PC-9 (cell line): ENCODE results near the gene FBN1. TPM values are rescaled to one million over a fixed set of nuclear protein-coding genes. Genes with fewer than 3 reads are reported as not detected.

Experiments used
- BruUV-seq: library from RNA; stranded (reverse); fragments of 400-500 nt; replicated peaks from 2 replicates; lab custom pipeline; 2021; lab: Mats Ljungman, UMichigan
- CTCF ChIA-PET: fragments of 300-600 bp; sonication (Branson Sonifier 250); formaldehyde crosslinking; loops from one replicate; lab custom pipeline; 2022; ENCODE audit warnings: antibody characterized with exemption; lab: Charles Lee
- POLR2A ChIA-PET: fragments of 300-600 bp; sonication (Branson Sonifier 250); formaldehyde crosslinking; loops from one replicate; lab custom pipeline; 2022; ENCODE audit warnings: antibody characterized with exemption; ENCODE audit not compliant: unreplicated experiment; lab: Charles Lee
- DNase-seq, 2 experiments: peaks; one replicate each; pipeline versions ENCODE4 v3.0.0 to v3.0.0-alpha.2; 2015 to 2022; ENCODE audit warnings: mixed read lengths in 1 of 2
- H2AFZ ChIP-seq: fragments of 200-600 bp; sonication (generic); 2 replicates; pipeline ENCODE4 v1.8.1; 2017; ENCODE audit warnings: antibody characterized with exemption
- H3F3A ChIP-seq: fragments of 200-600 bp; sonication (generic); 2 replicates; pipeline ENCODE4 v1.8.1; 2017; ENCODE audit warnings: antibody characterized with exemption, mild to moderate bottlenecking, low read depth; ENCODE audit not compliant: insufficient read depth
- H3K27ac ChIP-seq: fragments of 200-600 bp; sonication (generic); 2 replicates; pipeline ENCODE4 v1.6.1; 2016; ENCODE audit warnings: mixed run types
- H3K27me3 ChIP-seq: fragments of 200-600 bp; sonication (generic); 2 replicates; pipeline ENCODE4 v1.6.1; 2016; ENCODE audit warnings: low read depth, mixed run types; ENCODE audit not compliant: insufficient read depth
- H3K36me3 ChIP-seq: fragments of 200-600 bp; sonication (generic); 2 replicates; pipeline ENCODE4 v1.6.1; 2016; ENCODE audit warnings: low read depth, mixed run types
- H3K4me1 ChIP-seq: fragments of 200-600 bp; sonication (generic); replicated peaks from 2 replicates; pipeline ENCODE4 v1.6.1; 2016; ENCODE audit warnings: mixed run types; ENCODE audit not compliant: insufficient read depth
- H3K4me2 ChIP-seq: fragments of 200-600 bp; sonication (generic); 2 replicates; pipeline ENCODE4 v1.6.1; 2017; ENCODE audit warnings: mixed run types
- H3K4me3 ChIP-seq: fragments of 200-600 bp; sonication (generic); 2 replicates; pipeline ENCODE4 v1.6.1; 2016; ENCODE audit warnings: mixed run types
- H3K79me2 ChIP-seq: fragments of 200-600 bp; sonication (generic); 2 replicates; pipeline ENCODE4 v1.6.1; 2017; ENCODE audit warnings: low read depth, mixed run types
- H3K9me2 ChIP-seq: fragments of 200-600 bp; sonication (generic); 2 replicates; pipeline ENCODE4 v1.8.1; 2017; ENCODE audit warnings: mild to moderate bottlenecking; ENCODE audit not compliant: insufficient read depth
- H3K9me3 ChIP-seq: fragments of 200-600 bp; sonication (generic); 2 replicates; pipeline ENCODE4 v1.8.1; 2016; ENCODE audit warnings: low read depth; ENCODE audit not compliant: insufficient read depth
- H4K20me1 ChIP-seq: fragments of 200-600 bp; sonication (generic); 2 replicates; pipeline ENCODE4 v1.8.1; 2017; ENCODE audit not compliant: insufficient read depth
- EZH2 ChIP-seq: fragments of 200-600 bp; sonication (generic); IDR thresholded peaks from 2 replicates; pipeline ENCODE4 v1.8.0; 2017; ENCODE audit warnings: antibody characterized with exemption, low read depth
- intact Hi-C: fragments of 100-400 bp; cut with micrococcal nuclease; formaldehyde crosslinking; loops from one replicate; pipeline ENCODE4 v1.10.0; 2022; ENCODE audit not compliant: unreplicated experiment
- total RNA-seq: library from RNA; stranded (reverse); gene quantifications from 2 replicates; pipeline ENCODE4 v1.2.3, GENCODE V29; 2021
- TF ChIP-seq, protein P1 (sequence below): fragments of 200-600 bp; sonication (generic); conservative IDR thresholded peaks from 2 replicates; pipeline ENCODE4 v1.6.1; 2017; ENCODE audit warnings: mixed run types, antibody characterized with exemption, mild to moderate bottlenecking, moderate library complexity

FBN1 gene
- total RNA-seq, 1 experiment from 2014 or later = 1.3 TPM

DNA sequence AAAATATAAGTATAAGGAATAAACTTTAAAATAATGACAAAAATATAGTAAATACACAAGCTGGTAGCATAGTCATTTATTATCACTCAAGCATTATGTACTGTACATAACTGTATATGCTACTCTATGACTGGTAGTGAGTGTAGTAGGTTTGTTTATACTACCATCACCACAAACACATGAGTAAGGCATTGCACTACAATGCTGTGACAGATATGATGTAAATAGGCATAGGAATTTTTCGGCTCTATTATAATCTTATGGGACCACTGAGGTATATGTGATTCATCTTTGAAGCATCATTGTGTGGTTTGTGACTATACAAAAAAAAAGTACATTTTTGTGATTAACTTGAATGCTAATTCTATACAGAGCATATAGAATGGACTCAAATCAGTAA is 35.3 kb upstream of the FBN1 start:
- Histone ChIP-seq H2AFZ (no peak overlapping the region), H3K4me2 (no peak overlapping the region), H3F3A (peaks cover 7% of the 10 kb centered on the region; the same call in 1 of the 2 replicates), H3K9me2 (no peaks in the 10 kb centered on the region; the same call in 1 of the 2 replicates), H3K4me3 (no peak overlapping the region), H4K20me1 (no peaks in the 10 kb centered on the region), H3K36me3 (no peaks in the 10 kb centered on the region), H3K27me3 (no peaks in the 10 kb centered on the region), H3K79me2 (no peaks in the 10 kb centered on the region), H3K9me3 (no peaks in the 10 kb centered on the region), H3K27ac (peak overlapping the region; percentile 26; the same call in 1 of the 2 replicates), H3K4me1 (peaks cover 37% of the 10 kb centered on the region)
- no TSS peak for BruUV-seq
- TF ChIP-seq, protein P1, sequence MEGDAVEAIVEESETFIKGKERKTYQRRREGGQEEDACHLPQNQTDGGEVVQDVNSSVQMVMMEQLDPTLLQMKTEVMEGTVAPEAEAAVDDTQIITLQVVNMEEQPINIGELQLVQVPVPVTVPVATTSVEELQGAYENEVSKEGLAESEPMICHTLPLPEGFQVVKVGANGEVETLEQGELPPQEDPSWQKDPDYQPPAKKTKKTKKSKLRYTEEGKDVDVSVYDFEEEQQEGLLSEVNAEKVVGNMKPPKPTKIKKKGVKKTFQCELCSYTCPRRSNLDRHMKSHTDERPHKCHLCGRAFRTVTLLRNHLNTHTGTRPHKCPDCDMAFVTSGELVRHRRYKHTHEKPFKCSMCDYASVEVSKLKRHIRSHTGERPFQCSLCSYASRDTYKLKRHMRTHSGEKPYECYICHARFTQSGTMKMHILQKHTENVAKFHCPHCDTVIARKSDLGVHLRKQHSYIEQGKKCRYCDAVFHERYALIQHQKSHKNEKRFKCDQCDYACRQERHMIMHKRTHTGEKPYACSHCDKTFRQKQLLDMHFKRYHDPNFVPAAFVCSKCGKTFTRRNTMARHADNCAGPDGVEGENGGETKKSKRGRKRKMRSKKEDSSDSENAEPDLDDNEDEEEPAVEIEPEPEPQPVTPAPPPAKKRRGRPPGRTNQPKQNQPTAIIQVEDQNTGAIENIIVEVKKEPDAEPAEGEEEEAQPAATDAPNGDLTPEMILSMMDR = no peak
- intact Hi-C loops = no loop called here
- POLR2A ChIA-PET = no interaction called here
- CTCF ChIA-PET = no interaction called here
- DNase-seq = peak in 1 of 2 experiments; percentile 61

DNA sequence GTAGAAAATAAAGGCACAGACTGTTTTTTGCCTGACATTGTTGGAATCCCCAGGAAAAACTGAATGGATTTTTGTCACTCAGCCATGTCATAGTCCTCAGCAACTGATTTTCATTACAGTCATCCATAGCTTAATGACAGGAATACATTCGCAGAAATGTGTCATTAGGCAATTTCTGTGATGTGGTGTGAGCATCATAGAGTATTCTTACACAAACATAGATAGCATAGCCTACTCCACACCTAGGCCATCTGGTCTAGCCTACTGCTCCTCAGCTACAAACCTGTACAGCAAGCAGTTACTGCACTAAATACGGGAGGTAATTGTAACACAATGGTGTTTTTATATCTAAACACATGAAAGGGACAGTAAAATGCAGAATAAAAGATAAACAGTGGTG is 34.4 kb upstream of the FBN1 start:
- ChIA-PET POLR2A (no interaction called here), CTCF (no interaction called here)
- Histone ChIP-seq H3F3A (peaks cover 7% of the 10 kb centered on the region; the same call in 1 of the 2 replicates), H3K9me3 (no peaks in the 10 kb centered on the region), H2AFZ (no peak overlapping the region), H3K9me2 (no peaks in the 10 kb centered on the region; the same call in 1 of the 2 replicates), H3K4me3 (no peak overlapping the region), H3K4me1 (peaks cover 37% of the 10 kb centered on the region), H3K27ac (no peak overlapping the region), H3K79me2 (no peaks in the 10 kb centered on the region), H4K20me1 (no peaks in the 10 kb centered on the region), H3K36me3 (no peaks in the 10 kb centered on the region), H3K4me2 (no peak overlapping the region), H3K27me3 (no peaks in the 10 kb centered on the region)
- no peak for DNase-seq
- no TSS peak for BruUV-seq
- intact Hi-C loops = no loop called here
- TF ChIP-seq, protein P1 = no peak
- no peak for TF ChIP-seq EZH2

DNA sequence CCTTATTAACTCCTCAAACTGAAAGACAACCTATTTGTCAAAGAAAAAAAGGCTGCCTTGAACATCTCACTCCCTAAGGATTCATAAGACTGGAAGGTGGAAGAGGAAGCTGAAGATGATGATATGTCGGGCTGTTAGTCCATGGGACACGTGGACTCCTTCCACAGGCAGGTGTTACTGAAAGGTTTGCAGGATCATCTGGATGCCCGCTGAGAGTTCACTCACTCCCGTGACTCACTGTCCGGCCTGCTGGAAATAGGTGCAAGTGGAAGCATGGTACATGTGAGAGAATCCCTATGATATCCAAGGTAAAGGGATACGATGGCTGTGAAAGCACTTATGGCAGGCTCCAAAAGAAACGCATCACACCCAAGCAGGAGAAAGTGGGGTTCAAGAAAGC is 33.3 kb upstream of the FBN1 start:
- TF ChIP-seq EZH2 = no peak
- TF ChIP-seq, protein P1 = no peak
- H3K4me1 ChIP-seq = peaks cover 30% of the 10 kb centered on the region
- intact Hi-C loops = no loop called here
- no peaks in the 10 kb centered on the region for H3K79me2 ChIP-seq
- H3K27ac ChIP-seq = no peak overlapping the region
- H4K20me1 ChIP-seq = no peaks in the 10 kb centered on the region
- ChIA-PET CTCF (no interaction called here), POLR2A (no interaction called here)
- H3K27me3 ChIP-seq = no peaks in the 10 kb centered on the region
- no peaks in the 10 kb centered on the region for H3K9me3 ChIP-seq
- H3K36me3 ChIP-seq = no peaks in the 10 kb centered on the region
- H3K4me3 ChIP-seq = no peak overlapping the region
- no peak overlapping the region for H3K4me2 ChIP-seq
- no peak for DNase-seq
- no peaks in the 10 kb centered on the region; the same call in 1 of the 2 replicates for H3K9me2 ChIP-seq
- BruUV-seq = no TSS peak
- H2AFZ ChIP-seq = no peak overlapping the region
- H3F3A ChIP-seq = peaks cover 7% of the 10 kb centered on the region; the same call in 1 of the 2 replicates
